Endothelial cell (in vitro differentiated cells): ENCODE measurements around the gene INPP4A. TPM values are rescaled to one million over a fixed set of nuclear protein-coding genes. Genes with fewer than 3 reads are reported as not detected.

Experiments used
- DNase-seq: peaks from one replicate; pipeline ENCODE4 v3.0.0; 2021; ENCODE audit warnings: low spot score
- H3K27ac Mint-ChIP-seq: one replicate; pipeline ENCODE4 v1.8.0; 2021; ENCODE audit warnings: mixed read lengths, inconsistent platforms; ENCODE audit not compliant: unreplicated experiment
- H3K27me3 Mint-ChIP-seq: one replicate; pipeline ENCODE4 v1.8.0; 2021; ENCODE audit warnings: mild to moderate bottlenecking, moderate library complexity, mixed read lengths, inconsistent platforms; ENCODE audit not compliant: unreplicated experiment
- H3K36me3 Mint-ChIP-seq: one replicate; pipeline ENCODE4 v1.8.0; 2021; ENCODE audit warnings: mild to moderate bottlenecking, low read depth, mixed read lengths, inconsistent platforms; ENCODE audit not compliant: unreplicated experiment
- H3K4me1 Mint-ChIP-seq: one replicate; pipeline ENCODE4 v1.8.0; 2021; ENCODE audit warnings: mild to moderate bottlenecking, mixed read lengths, inconsistent platforms; ENCODE audit not compliant: unreplicated experiment
- H3K4me3 Mint-ChIP-seq: one replicate; pipeline ENCODE4 v1.8.0; 2021; ENCODE audit warnings: mild to moderate bottlenecking, mixed read lengths, inconsistent platforms; ENCODE audit not compliant: unreplicated experiment
- H3K9me3 Mint-ChIP-seq: one replicate; pipeline ENCODE4 v1.8.0; 2021; ENCODE audit warnings: mixed read lengths, inconsistent platforms; ENCODE audit not compliant: unreplicated experiment
- total RNA-seq: library from RNA; stranded (reverse); fragmentation: NEBNext Ultra II Directional; extraction: Animal tissue kit (Norgen Biotek cat#: 25700); gene quantifications from one replicate; pipeline ENCODE4 v1.2.1, GENCODE V29; 2021; ENCODE audit not compliant: unreplicated experiment
- TF ChIP-seq, protein P1 (sequence below): fragments of 200-600 bp; sonication (generic); IDR thresholded peaks from one replicate; pipeline ENCODE4 v1.5.0; 2021; ENCODE audit warnings: antibody characterized with exemption; ENCODE audit not compliant: unreplicated experiment

INPP4A gene
- total RNA-seq, 1 donor from 2014 or later: 26.8 TPM

DNA sequence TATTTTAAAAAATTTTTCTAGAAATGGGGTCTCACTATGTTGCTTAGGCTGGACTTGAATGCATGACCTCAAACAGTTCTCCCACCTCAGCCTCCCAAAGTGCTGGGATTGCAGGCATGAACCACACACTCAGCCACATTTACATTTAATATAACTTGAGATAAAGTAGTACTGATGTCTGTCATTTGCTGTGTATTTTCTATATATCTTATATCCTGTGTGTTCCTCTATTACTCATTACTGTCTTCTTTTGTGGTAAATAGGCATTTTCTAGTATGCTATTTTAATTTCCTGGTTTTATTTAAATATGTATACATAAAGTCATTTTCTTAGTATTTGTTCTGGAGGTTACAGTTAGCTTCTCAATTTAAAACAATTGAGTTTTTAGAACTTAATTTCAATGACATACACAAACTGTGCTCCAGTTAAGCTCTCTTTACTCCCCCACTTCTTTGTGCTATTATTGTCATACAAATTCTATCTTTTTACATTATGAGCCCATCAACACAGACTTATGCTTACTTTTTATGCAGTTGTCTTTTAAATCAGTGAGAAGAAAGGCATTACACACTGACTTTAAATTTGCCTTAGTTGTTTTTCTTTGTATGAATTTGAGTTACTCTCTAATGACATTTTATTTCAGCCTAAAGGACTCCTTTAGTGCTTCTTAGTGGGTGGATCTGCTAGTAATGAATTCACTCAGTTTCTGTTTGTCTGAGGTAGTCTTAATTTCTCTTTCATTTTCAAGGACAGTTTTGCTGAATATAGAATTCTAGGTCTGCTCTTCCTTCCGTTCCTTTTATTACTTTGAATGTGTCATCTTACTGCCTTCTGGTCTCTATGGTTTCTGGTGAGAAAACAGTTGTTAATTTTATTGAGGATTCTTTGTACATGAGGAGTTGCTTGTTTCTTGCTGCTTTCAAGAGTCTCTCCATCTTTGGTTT is 6.2 kb upstream of the INPP4A start:
- TF ChIP-seq, protein P1, sequence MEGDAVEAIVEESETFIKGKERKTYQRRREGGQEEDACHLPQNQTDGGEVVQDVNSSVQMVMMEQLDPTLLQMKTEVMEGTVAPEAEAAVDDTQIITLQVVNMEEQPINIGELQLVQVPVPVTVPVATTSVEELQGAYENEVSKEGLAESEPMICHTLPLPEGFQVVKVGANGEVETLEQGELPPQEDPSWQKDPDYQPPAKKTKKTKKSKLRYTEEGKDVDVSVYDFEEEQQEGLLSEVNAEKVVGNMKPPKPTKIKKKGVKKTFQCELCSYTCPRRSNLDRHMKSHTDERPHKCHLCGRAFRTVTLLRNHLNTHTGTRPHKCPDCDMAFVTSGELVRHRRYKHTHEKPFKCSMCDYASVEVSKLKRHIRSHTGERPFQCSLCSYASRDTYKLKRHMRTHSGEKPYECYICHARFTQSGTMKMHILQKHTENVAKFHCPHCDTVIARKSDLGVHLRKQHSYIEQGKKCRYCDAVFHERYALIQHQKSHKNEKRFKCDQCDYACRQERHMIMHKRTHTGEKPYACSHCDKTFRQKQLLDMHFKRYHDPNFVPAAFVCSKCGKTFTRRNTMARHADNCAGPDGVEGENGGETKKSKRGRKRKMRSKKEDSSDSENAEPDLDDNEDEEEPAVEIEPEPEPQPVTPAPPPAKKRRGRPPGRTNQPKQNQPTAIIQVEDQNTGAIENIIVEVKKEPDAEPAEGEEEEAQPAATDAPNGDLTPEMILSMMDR: no peak
- H3K27me3 Mint-ChIP-seq: no peaks in the 10 kb centered on the region
- H3K9me3 Mint-ChIP-seq: no peaks in the 10 kb centered on the region
- no peaks in the 10 kb centered on the region for H3K4me1 Mint-ChIP-seq
- H3K36me3 Mint-ChIP-seq: no peaks in the 10 kb centered on the region
- H3K27ac Mint-ChIP-seq: no peak overlapping the region
- DNase-seq: no peak
- no peak overlapping the region for H3K4me3 Mint-ChIP-seq

DNA sequence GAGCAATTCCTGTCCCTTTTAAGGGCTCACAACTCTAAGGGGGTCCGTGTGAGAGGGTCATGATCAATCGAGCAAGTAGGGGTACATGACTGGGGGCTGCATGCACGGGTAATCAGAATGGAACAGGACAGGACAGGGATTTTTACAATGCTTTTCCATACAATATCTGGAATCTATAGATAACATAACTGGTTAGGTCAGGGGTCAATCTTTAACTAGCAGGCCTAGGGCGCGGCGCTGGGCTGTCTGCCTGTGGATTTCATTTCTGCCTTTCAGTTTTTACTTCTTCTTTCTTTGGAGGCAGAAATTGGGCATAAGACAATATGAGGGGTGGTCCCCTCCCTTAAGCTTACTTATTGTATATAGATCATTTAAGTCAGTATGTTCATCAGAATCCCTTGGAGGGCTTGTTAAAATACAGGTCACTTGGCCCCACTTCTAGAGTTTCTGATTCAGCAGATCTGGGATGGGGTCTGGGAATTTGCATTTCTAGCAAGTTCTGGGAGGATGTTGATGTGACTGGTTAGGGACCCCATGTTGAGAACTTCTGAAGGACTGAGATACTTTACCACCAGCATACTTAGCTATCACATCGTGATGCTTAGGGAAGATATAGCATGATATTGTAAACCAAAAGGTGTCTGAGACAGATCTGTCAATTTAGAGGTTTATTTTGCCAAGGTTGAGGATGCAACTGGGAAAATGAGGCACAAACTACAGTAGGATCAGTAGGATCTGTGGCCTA is 2.8 kb upstream of the INPP4A start:
- Mint-ChIP-seq H3K4me1 (peaks cover 11% of the 10 kb centered on the region), H3K27me3 (peaks cover 3% of the 10 kb centered on the region), H3K27ac (no peak overlapping the region), H3K36me3 (peaks cover 3% of the 10 kb centered on the region), H3K9me3 (no peaks in the 10 kb centered on the region), H3K4me3 (no peak overlapping the region)
- DNase-seq: no peak
- TF ChIP-seq, protein P1: no peak

DNA sequence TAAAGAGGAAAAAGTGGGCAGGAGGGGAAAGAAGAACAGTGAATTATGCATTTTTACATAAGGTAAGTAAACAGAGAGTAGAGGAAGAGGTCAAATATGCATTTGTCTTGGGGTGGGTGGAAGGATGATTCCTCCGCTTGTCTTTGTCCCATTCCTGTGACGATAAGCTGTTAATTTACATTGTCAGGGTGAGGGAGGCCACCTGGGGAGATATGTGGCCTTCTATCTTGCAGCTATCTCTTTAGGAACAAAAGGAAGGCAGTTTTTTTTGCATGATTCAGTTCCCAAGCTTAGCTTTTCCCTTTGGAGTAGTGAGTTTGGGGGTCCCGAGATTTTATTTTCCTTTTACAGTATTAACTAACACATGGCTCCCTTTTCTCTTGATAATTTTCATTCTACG is 2.2 kb upstream of the INPP4A start:
- DNase-seq: no peak
- peaks cover 11% of the 10 kb centered on the region for H3K4me1 Mint-ChIP-seq
- no peak overlapping the region for H3K27ac Mint-ChIP-seq
- peaks cover 3% of the 10 kb centered on the region for H3K27me3 Mint-ChIP-seq
- TF ChIP-seq, protein P1: no peak
- no peaks in the 10 kb centered on the region for H3K9me3 Mint-ChIP-seq
- H3K4me3 Mint-ChIP-seq: no peak overlapping the region
- H3K36me3 Mint-ChIP-seq: peaks cover 3% of the 10 kb centered on the region

DNA sequence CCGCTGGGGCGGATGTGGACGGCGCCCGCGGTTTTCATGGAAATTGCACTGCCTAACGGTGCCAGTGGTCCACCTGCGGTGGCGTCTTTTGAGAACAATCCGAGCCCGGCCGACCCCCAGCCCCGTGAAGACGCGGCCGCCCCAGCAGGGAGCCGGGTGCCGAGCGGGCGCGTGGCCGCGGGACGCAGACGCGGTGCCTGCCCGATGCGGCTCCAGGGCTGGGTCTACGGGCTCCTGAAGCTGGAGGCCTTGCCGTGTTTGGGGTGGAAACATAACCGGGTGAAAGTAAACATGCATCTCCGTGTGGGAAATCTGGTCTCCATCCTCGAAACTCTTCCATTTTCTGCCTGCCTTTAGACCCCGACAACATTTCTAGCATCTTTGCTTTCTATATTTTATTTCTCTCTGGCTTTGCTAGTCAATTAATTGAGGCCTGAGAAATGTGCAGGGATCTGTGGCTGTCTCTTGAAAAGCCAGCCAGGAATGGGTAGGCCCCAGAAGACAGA is 572 bp downstream of the INPP4A start:
- Mint-ChIP-seq H3K4me3 (peak overlapping the region; percentile 98), H3K4me1 (peaks cover 11% of the 10 kb centered on the region), H3K27me3 (peaks cover 3% of the 10 kb centered on the region), H3K27ac (peak overlapping the region; percentile 88), H3K36me3 (peaks cover 3% of the 10 kb centered on the region), H3K9me3 (no peaks in the 10 kb centered on the region)
- DNase-seq: no peak
- TF ChIP-seq, protein P1: no peak
